WTC11 (cell line): ENCODE data around the gene C17orf75.

Source experiments
- CREM ChIP-seq: sonication (generic); formaldehyde crosslinking; IDR thresholded peaks from 2 replicates; pipeline ENCODE4 v1.8.1; 2022; ENCODE audit warnings: mild to moderate bottlenecking, missing genetic modification reagents, moderate library complexity
- FOXJ3 ChIP-seq: sonication (generic); formaldehyde crosslinking; IDR thresholded peaks from 2 replicates; pipeline ENCODE4 v1.9.0; 2021; ENCODE audit warnings: missing genetic modification reagents, mild to moderate bottlenecking, borderline replicate concordance
- RORB ChIP-seq: fragments of 250-450 bp; sonication (Bioruptor Pico); IDR thresholded peaks from 2 replicates; pipeline ENCODE4 v1.9.0; 2021; ENCODE audit warnings: mild to moderate bottlenecking
- SP1 ChIP-seq: sonication (generic); formaldehyde crosslinking; conservative IDR thresholded peaks from 2 replicates; pipeline ENCODE4 v1.8.1; 2022; ENCODE audit warnings: missing genetic modification reagents
- ZNF121 ChIP-seq: sonication (generic); formaldehyde crosslinking; IDR thresholded peaks from 2 replicates; pipeline ENCODE4 v1.8.0; 2023; ENCODE audit warnings: missing genetic modification reagents
- TF ChIP-seq, protein P1 (sequence below): fragments of 200-600 bp; IDR thresholded peaks from 2 replicates; pipeline ENCODE4 v1.8.0; 2022; ENCODE audit warnings: antibody characterized with exemption
- TF ChIP-seq, protein P2 (sequence below): sonication (generic); formaldehyde crosslinking; conservative IDR thresholded peaks from 2 replicates; pipeline ENCODE4 v1.8.1; 2023; ENCODE audit warnings: mild to moderate bottlenecking, low read depth, missing genetic modification reagents, moderate library complexity
- TF ChIP-seq, protein P3 (sequence below): sonication (generic); formaldehyde crosslinking; IDR thresholded peaks from 2 replicates; pipeline ENCODE4 v1.8.1; 2023; ENCODE audit warnings: mild to moderate bottlenecking, missing genetic modification reagents, moderate library complexity

DNA sequence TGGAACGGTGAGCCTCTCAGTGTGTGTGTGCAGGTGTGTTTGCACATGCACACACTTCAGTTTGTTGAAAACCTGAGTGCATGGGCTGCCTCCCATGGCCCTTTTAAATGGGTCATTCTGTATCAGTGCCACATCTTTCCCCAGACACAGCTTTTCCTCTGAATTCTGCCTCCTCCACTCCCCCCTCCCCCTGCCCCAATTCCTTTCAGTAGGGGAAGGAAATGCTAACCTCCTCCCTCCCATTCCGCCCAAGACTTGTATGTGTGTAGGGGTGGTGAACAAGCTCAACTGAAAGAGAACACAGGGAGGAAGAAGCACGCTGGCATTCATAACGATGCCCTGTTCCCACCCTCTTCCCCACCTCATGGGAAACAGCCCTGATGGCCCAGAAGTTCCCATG lies 34.3 kb downstream of the C17orf75 start:
- TF ChIP-seq ZNF121 (CRISPR knock-in tag) (no peak), RORB (CRISPR knock-in tag) (no peak), CREM (CRISPR knock-in tag) (no peak), SP1 (no peak), FOXJ3 (CRISPR knock-in tag) (no peak)
- TF ChIP-seq, protein P1, sequence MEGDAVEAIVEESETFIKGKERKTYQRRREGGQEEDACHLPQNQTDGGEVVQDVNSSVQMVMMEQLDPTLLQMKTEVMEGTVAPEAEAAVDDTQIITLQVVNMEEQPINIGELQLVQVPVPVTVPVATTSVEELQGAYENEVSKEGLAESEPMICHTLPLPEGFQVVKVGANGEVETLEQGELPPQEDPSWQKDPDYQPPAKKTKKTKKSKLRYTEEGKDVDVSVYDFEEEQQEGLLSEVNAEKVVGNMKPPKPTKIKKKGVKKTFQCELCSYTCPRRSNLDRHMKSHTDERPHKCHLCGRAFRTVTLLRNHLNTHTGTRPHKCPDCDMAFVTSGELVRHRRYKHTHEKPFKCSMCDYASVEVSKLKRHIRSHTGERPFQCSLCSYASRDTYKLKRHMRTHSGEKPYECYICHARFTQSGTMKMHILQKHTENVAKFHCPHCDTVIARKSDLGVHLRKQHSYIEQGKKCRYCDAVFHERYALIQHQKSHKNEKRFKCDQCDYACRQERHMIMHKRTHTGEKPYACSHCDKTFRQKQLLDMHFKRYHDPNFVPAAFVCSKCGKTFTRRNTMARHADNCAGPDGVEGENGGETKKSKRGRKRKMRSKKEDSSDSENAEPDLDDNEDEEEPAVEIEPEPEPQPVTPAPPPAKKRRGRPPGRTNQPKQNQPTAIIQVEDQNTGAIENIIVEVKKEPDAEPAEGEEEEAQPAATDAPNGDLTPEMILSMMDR, result no peak
- TF ChIP-seq, protein P2, sequence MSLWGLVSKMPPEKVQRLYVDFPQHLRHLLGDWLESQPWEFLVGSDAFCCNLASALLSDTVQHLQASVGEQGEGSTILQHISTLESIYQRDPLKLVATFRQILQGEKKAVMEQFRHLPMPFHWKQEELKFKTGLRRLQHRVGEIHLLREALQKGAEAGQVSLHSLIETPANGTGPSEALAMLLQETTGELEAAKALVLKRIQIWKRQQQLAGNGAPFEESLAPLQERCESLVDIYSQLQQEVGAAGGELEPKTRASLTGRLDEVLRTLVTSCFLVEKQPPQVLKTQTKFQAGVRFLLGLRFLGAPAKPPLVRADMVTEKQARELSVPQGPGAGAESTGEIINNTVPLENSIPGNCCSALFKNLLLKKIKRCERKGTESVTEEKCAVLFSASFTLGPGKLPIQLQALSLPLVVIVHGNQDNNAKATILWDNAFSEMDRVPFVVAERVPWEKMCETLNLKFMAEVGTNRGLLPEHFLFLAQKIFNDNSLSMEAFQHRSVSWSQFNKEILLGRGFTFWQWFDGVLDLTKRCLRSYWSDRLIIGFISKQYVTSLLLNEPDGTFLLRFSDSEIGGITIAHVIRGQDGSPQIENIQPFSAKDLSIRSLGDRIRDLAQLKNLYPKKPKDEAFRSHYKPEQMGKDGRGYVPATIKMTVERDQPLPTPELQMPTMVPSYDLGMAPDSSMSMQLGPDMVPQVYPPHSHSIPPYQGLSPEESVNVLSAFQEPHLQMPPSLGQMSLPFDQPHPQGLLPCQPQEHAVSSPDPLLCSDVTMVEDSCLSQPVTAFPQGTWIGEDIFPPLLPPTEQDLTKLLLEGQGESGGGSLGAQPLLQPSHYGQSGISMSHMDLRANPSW, result no peak
- TF ChIP-seq, protein P3, sequence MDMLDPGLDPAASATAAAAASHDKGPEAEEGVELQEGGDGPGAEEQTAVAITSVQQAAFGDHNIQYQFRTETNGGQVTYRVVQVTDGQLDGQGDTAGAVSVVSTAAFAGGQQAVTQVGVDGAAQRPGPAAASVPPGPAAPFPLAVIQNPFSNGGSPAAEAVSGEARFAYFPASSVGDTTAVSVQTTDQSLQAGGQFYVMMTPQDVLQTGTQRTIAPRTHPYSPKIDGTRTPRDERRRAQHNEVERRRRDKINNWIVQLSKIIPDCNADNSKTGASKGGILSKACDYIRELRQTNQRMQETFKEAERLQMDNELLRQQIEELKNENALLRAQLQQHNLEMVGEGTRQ (CRISPR knock-in tag), result no peak
